OCI-LY1 (cell line): ENCODE measurements around the gene RAB30.

Experiments
- CTCF ChIP-seq: fragments of 200-600 bp; sonication (generic), shearing (Covaris generic); IDR thresholded peaks from 2 replicates; pipeline ENCODE4 v1.5.1; 2017; ENCODE audit warnings: mild to moderate bottlenecking, antibody characterized with exemption, low read length, moderate library complexity, mixed read lengths
- EZH2 ChIP-seq: fragments of 200-600 bp; sonication (generic), shearing (Covaris generic); IDR thresholded peaks from 2 replicates; pipeline ENCODE4 v1.8.0; 2017; ENCODE audit warnings: borderline replicate concordance, mixed run types, mild to moderate bottlenecking, antibody characterized with exemption, low read length, moderate library complexity, mixed read lengths

DNA sequence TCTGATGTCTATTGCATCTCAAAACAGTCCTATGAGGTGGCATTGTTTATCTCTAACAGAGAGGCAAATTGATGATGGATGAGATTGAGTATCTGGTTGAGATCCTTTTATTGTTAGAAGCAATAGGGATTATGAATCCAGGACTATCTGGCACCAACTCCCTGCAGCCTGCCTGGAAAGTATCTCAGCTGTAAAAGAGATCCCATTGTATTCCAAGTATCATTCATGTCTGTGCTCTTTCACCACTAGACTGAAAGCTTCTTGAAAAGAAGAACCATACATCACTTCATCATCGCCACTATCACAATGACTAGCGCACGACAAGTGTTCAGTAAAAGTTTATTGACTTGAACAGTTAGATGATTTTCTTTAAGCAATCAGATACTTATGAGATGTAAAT is 43.3 kb upstream of the RAB30 start:
- no peak for TF ChIP-seq CTCF
- no peak for TF ChIP-seq EZH2
